ENCODE results near the gene CCDC9.

- TF ChIP-seq SIN3A (IDR thresholded peaks at IDR 0.05; ENCODE audit: borderline replicate concordance, insufficient read depth, low read length) (no peak), POLR2AphosphoS5 (IDR thresholded peaks at IDR 0.05; ENCODE audit: low read depth, low read length) (no peak), TAF1 (IDR thresholded peaks at IDR 0.05; ENCODE audit: borderline replicate concordance, insufficient read depth, low read length) (no peak)
Measured at GRCh38 chr19:47284324-47284899, 28.1 kb downstream of the CCDC9 start.

Data from PFSK-1 (cell line).